Measurements from ENCODE around the gene HSPA12B. TPM values are rescaled to one million over a fixed set of nuclear protein-coding genes. Genes with fewer than 3 reads are reported as not detected.

HSPA12B gene
- polyA plus RNA-seq, 1 donor from 2014 or later = not detected

GRCh38 chr20:3692706-3693294, 39.7 kb upstream of the HSPA12B start:
- H3K27me3 ChIP-seq (ENCODE audit: insufficient read depth, low read depth, low read length) = no peaks in the 10 kb centered on the region
- TF ChIP-seq MXI1 (conservative IDR thresholded peaks at IDR 0.05; ENCODE audit: poor library complexity, severe bottlenecking) = no peak
- TF ChIP-seq TAF1 (IDR thresholded peaks at IDR 0.05; ENCODE audit: low read depth) = no peak
- TF ChIP-seq POLR2AphosphoS5 (IDR thresholded peaks at IDR 0.05) = no peak
- no peak for TF ChIP-seq EP300 (conservative IDR thresholded peaks at IDR 0.05; ENCODE audit: poor library complexity, severe bottlenecking)
- TF ChIP-seq CTCF (IDR thresholded peaks at IDR 0.05; ENCODE audit: poor library complexity, severe bottlenecking) = no peak
- TF ChIP-seq EZH2 (IDR thresholded peaks at IDR 0.05; ENCODE audit: borderline replicate concordance, insufficient read depth, low read length, poor library complexity, severe bottlenecking) = no peak
- TF ChIP-seq REST (IDR thresholded peaks at IDR 0.05; ENCODE audit: borderline replicate concordance) = no peak
- TF ChIP-seq RAD21 (conservative IDR thresholded peaks at IDR 0.05) = no peak
- no peak for TF ChIP-seq SMC3 (conservative IDR thresholded peaks at IDR 0.05; ENCODE audit: poor library complexity)
- H2AFZ ChIP-seq (ENCODE audit: low read depth, low read length) = no peak overlapping the region
- H3K79me2 ChIP-seq (replicated peaks; ENCODE audit: insufficient read depth, low read length) = no peaks in the 10 kb centered on the region
- no peak overlapping the region for H3K27ac ChIP-seq (ENCODE audit: low read length)
- H4K20me1 ChIP-seq (ENCODE audit: insufficient read depth) = no peaks in the 10 kb centered on the region
- no peaks in the 10 kb centered on the region for H3K9me2 ChIP-seq (ENCODE audit: insufficient read depth, low read length)
- H3F3A ChIP-seq (ENCODE audit: insufficient read depth, low read length, poor library complexity, severe bottlenecking) = no peaks in the 10 kb centered on the region
- no peaks in the 10 kb centered on the region for H3K36me3 ChIP-seq (ENCODE audit: insufficient read depth, low read length)
- no peak overlapping the region for H3K4me2 ChIP-seq (ENCODE audit: low read length)
- H3K9ac ChIP-seq (ENCODE audit: low read length) = no peak overlapping the region
- H3K9me3 ChIP-seq (ENCODE audit: low read length) = no peaks in the 10 kb centered on the region
- no peak overlapping the region for H3K4me3 ChIP-seq (ENCODE audit: low read length)

- no peak overlapping the region for H3K4me2 ChIP-seq (ENCODE audit: low read length)
- H3K27ac ChIP-seq (ENCODE audit: low read length) = no peak overlapping the region
- H3F3A ChIP-seq (ENCODE audit: insufficient read depth, low read length, poor library complexity, severe bottlenecking) = no peaks in the 10 kb centered on the region
- TF ChIP-seq MXI1 (conservative IDR thresholded peaks at IDR 0.05; ENCODE audit: poor library complexity, severe bottlenecking) = no peak
- no peak for TF ChIP-seq REST (IDR thresholded peaks at IDR 0.05; ENCODE audit: borderline replicate concordance)
- TF ChIP-seq EP300 (conservative IDR thresholded peaks at IDR 0.05; ENCODE audit: poor library complexity, severe bottlenecking) = no peak
- TF ChIP-seq SMC3 (conservative IDR thresholded peaks at IDR 0.05; ENCODE audit: poor library complexity) = no peak
- TF ChIP-seq EZH2 (IDR thresholded peaks at IDR 0.05; ENCODE audit: borderline replicate concordance, insufficient read depth, low read length, poor library complexity, severe bottlenecking) = no peak
- H2AFZ ChIP-seq (ENCODE audit: low read depth, low read length) = no peak overlapping the region
- no peaks in the 10 kb centered on the region for H3K36me3 ChIP-seq (ENCODE audit: insufficient read depth, low read length)
- H4K20me1 ChIP-seq (ENCODE audit: insufficient read depth) = no peaks in the 10 kb centered on the region
- no peak overlapping the region for H3K9ac ChIP-seq (ENCODE audit: low read length)
- no peaks in the 10 kb centered on the region for H3K9me2 ChIP-seq (ENCODE audit: insufficient read depth, low read length)
- H3K79me2 ChIP-seq (replicated peaks; ENCODE audit: insufficient read depth, low read length) = no peaks in the 10 kb centered on the region
- H3K9me3 ChIP-seq (ENCODE audit: low read length) = no peaks in the 10 kb centered on the region
- no peak overlapping the region for H3K4me3 ChIP-seq (ENCODE audit: low read length)
- no peaks in the 10 kb centered on the region for H3K27me3 ChIP-seq (ENCODE audit: insufficient read depth, low read depth, low read length)
These were observed 39.1 kb upstream of the HSPA12B start for GRCh38 chr20:3693376-3693775.
